ENCODE results near the gene RNF41.
"Not testable (repeated sequence)": the region's sequence is repeated elsewhere in the genome, so short reads cannot be mapped to it uniquely, and the experiment has no call there.

The RNF41 gene

GRCh38 chr12:56206452-56207166 lies 15.1 kb downstream of the RNF41 start:
- no peak for DNase-seq

- no peak for DNase-seq
Measured at GRCh38 chr12:56205445-56205844, 16.3 kb downstream of the RNF41 start.

- DNase-seq: no peak
Measured at GRCh38 chr12:56204275-56204674, 17.4 kb downstream of the RNF41 start.

GRCh38 chr12:56202838-56203237 lies 18.9 kb downstream of the RNF41 start:
- no peak for DNase-seq

GRCh38 chr12:56202366-56202765 lies 19.4 kb downstream of the RNF41 start:
- no peak for DNase-seq

- no peak for DNase-seq
Measured at GRCh38 chr12:56198836-56199235, 22.9 kb downstream of the RNF41 start.

- no peak for DNase-seq
Measured at GRCh38 chr12:56197921-56198635, 23.6 kb downstream of the RNF41 start.

- DNase-seq: not testable (repeated sequence)
Measured at GRCh38 chr12:56196818-56197550, 24.7 kb downstream of the RNF41 start.

GRCh38 chr12:56193025-56193578 lies 28.6 kb downstream of the RNF41 start:
- DNase-seq: peak; percentile 85

- no peak for DNase-seq
Measured at GRCh38 chr12:56192582-56192981, 29.1 kb downstream of the RNF41 start.

- DNase-seq: no peak
Measured at GRCh38 chr12:56190695-56191155, 31.0 kb downstream of the RNF41 start.

- peak; percentile 86 for DNase-seq
Measured at GRCh38 chr12:56189918-56190694, 31.6 kb downstream of the RNF41 start.

GRCh38 chr12:56189099-56189917 lies 32.4 kb downstream of the RNF41 start, which contains the start of gene SMARCC2:
Gene SMARCC2 (minus strand): TSS chr12:56189483. CDS start chr12:56189461, 22 bp downstream.
- DNase-seq: peak; percentile 88

GRCh38 chr12:56188778-56189098 lies 33.0 kb downstream of the RNF41 start:
- no peak for DNase-seq

GRCh38 chr12:56188131-56188777 lies 33.5 kb downstream of the RNF41 start:
- DNase-seq: no peak

- DNase-seq: no peak
Measured at GRCh38 chr12:56186957-56187356, 34.8 kb downstream of the RNF41 start.

- no peak for DNase-seq
Measured at GRCh38 chr12:56178347-56178746, 43.4 kb downstream of the RNF41 start.

GRCh38 chr12:56172839-56173238 lies 48.9 kb downstream of the RNF41 start:
- DNase-seq: no peak

GRCh38 chr12:56169229-56169759 lies 52.4 kb downstream of the RNF41 start:
- DNase-seq: no peak

GRCh38 chr12:56165369-56165768 lies 56.4 kb downstream of the RNF41 start:
- DNase-seq: no peak

GRCh38 chr12:56164345-56164729 lies 57.4 kb downstream of the RNF41 start:
- no peak for DNase-seq

Measured in NCI-H1436 (cell line).